Peyer's patch (tissue), 4 donors: ENCODE results near the gene SLC9A7.

ENCODE experiments used
- CTCF ChIP-seq, 6 experiments: fragments of 450-650 bp in 4 of 6; fragments of 200-600 bp in 2 of 6; sonication (generic) in 1 of 6; IDR thresholded peaks; one replicate each; pipeline ENCODE4 v1.5.1; 2017 to 2019; ENCODE audit warnings: antibody characterized with exemption in 6 of 6, mild to moderate bottlenecking in 3 of 6, moderate library complexity in 1 of 6
- POLR2A ChIP-seq, 2 donors: fragments of 450-650 bp; IDR thresholded peaks; one replicate each; pipeline ENCODE4 v1.5.1; 2017; ENCODE audit warnings: antibody characterized with exemption in 2 of 2, mild to moderate bottlenecking in 2 of 2, moderate library complexity in 2 of 2

GRCh38 chrX:46627711-46628419, 131.1 kb downstream of the SLC9A7 start:
- no peak for TF ChIP-seq POLR2A (IDR thresholded peaks at IDR 0.05)
- no peak for TF ChIP-seq CTCF (IDR thresholded peaks at IDR 0.05)
